Motor neuron (in vitro differentiated cells): Measurements from ENCODE around the gene NDUFA3. TPM values are rescaled to one million over a fixed set of nuclear protein-coding genes. Genes with fewer than 3 reads are reported as not detected.
A peak's percentile ranks its signal among the peaks of the same experiment; 100 is the strongest.

Experiments used
- ATAC-seq, 8 experiments: fragments of 200-7000 bp; cut with Tn5 transposase; replicated peaks in 6 of 8; 2 replicates each; pipeline ENCODE4 v1.8.0; 2021; ENCODE audit warnings: mild to moderate bottlenecking in 8 of 8, moderate library complexity in 8 of 8
- H3K27ac ChIP-seq, 2 donors: fragments of 250-450 bp; sonication (Bioruptor Pico); 2 replicates each; pipeline ENCODE4 v1.9.0; 2021; ENCODE audit warnings: antibody characterized with exemption in 2 of 2, mild to moderate bottlenecking in 2 of 2, moderate library complexity in 1 of 2
- H3K4me1 ChIP-seq, 2 donors: fragments of 250-450 bp; sonication (Bioruptor Pico); replicated peaks in 1 of 2; 2 replicates each; pipeline ENCODE4 v1.6.1; 2021; ENCODE audit warnings: antibody characterized with exemption in 2 of 2, mild to moderate bottlenecking in 2 of 2, moderate library complexity in 1 of 2
- H3K4me3 ChIP-seq, 5 donors: fragments of 250-450 bp; sonication (Bioruptor Pico); 2 replicates each; pipeline ENCODE4 v1.9.0; 2021; ENCODE audit warnings: antibody characterized with exemption in 5 of 5, mild to moderate bottlenecking in 5 of 5, moderate library complexity in 4 of 5
- WGBS, 10 experiments: fragments of 450-650 bp; shearing (Covaris generic); methylation state at CpG; one replicate each; pipeline ENCODE4 v1.0.0; 2022; 5-methylcytosine and 5-hydroxymethylcytosine counted together
- in situ Hi-C, 9 experiments: fragments of 400-800 bp; cut with MboI; loops; one replicate each; pipeline ENCODE4 v1.15.0; 2021; ENCODE audit warnings: low sequenced_read_pairs in 9 of 9, low pct_unique_long_range_greater_than_20kb in 2 of 9; ENCODE audit not compliant: unreplicated experiment in 9 of 9
- total RNA-seq, 8 experiments: library from RNA; unstranded; fragments of 300-600 nt; gene quantifications; 2 replicates each; pipeline versions ENCODE4 v1.2.3 to v1.2.4, GENCODE V29; 2022

The NDUFA3 gene
- total RNA-seq, 8 experiments from 2014 or later: 188 to 271 (median 210) TPM

DNA sequence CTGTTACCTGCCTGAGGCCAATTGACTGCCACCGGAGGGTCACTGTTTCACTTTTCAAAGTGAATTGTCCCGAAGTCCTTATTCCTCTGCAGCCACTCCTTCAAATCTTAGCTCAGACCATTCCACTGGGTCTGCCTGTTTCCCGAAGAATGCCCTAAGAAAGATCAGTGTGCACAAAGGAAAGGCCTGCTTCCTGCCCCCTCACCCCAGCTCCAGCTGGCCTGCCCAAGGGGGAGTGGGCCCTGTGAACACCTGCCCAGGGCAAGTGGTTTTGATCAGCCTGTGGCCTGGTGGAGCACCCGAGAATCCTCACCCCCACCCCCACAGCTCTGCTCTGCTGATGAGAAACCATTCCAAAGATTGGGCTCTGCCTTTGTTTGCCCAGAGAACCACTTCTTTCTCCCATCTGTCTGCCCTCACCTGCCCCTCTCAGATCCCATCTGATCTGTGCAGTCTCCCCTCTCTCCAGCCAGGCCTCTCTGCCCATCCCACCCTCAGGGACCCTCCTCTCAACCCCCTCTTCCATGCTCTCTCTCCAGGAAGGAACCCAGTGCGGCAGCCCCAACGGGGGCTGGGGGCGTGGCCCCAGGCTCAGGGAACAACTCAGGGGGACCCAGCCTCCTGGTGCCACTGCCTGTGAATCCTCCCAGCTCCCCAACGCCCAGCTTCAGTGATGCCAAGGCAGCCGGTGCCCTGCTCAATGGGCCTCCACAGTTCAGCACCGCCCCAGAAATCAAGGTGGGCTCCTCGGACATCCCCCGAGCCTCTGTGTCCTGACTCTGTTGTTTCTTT lies 46.6 kb downstream of the NDUFA3 start:
- Histone ChIP-seq H3K27ac (no peak overlapping the region), H3K4me3 (no peak overlapping the region), H3K4me1 (no peaks in the 10 kb centered on the region)
- ATAC-seq: no peak
- in situ Hi-C loops: no loop called here
- 33 to 100% (median 91%) methylated on average over 1 to 6 of the region's 12 CpGs; no CpG with 5 or more reads in 4 of the 10 experiments for WGBS, 10 experiments

DNA sequence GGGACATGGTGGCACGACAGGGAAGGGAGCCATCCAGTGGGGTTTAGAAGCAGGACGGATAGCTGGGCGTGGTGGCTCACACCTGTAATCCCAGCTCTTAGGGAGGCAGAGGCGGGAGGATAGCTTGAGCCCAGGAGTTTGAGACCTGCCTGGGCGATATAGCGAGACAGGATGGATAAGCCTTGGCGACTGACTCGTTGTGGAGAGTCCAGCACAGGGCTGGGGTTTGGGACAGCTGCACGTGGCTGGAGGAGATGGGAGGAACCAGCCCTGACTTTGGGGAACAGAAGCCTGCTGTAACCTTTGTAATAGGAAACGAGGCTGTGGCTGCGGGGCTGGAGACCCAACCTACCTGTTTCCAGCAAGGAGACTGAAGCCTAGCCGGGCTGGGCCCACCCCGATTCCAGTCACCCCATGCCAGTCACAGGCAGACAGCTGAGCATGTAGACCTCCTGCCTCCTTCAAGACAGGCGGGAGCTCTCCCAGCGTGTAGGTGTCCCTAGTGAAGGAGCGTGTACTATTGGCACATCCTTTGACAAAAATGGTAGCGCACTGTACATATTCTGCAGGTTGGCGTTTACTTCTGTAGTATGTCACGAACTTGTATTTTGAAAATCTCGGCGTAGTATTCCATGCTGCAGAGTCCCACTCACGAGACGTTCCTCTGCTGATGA lies 48.8 kb downstream of the NDUFA3 start:
- in situ Hi-C loops: no loop called here
- 75 to 100% (median 91%) methylated on average over 1 to 15 of the region's 23 CpGs for WGBS, 10 experiments
- Histone ChIP-seq H3K4me3 (no peak overlapping the region), H3K4me1 (no peaks in the 10 kb centered on the region), H3K27ac (no peak overlapping the region)
- no peak for ATAC-seq

DNA sequence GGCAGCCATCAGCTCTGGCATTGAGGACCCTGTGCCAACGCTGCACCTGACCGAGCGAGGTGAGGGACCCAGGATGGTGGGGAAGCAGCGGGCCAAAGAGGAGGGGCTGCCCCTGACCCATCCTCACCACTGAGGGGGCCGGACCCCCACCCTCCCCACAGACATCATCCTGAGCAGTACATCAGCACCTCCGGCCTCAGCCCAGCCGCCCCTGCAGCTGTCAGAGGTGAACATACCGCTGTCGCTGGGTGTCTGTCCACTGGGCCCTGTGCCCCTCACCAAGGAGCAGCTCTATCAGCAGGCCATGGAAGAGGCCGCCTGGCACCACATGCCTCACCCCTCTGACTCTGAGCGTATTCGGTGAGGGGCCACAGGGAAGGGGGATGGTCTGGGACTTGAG lies 49.6 kb downstream of the NDUFA3 start:
- no peak overlapping the region for H3K27ac ChIP-seq

DNA sequence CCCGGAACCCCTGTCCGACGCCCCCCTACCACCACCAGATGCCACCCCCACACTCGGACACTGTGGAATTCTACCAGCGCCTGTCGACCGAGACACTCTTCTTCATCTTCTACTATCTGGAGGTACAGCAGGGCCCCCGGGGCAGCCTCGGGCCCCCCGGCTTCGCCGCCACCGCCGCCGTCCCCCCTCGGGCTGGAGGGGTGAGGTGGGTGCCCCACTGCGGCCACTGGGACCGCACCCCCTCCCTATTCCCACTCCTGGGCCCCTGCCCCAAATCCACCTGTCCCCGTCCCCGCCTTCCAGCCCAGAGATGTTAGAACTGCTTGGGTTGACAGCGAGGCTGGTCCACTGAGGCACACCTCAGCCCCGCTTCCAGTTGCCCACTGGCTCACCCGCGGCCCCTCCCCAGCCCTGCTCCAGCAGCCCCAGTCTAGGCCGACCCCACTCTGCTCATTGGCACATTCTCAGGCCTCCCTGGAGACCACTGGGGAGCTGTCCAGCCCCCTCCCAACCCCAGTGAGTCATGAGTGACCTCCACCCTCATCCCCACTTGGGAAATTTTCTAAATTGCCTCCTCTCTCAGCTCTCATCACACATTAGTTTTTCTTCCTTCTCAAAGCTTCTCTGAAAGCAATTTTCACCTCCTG lies 50.3 kb downstream of the NDUFA3 start:
- in situ Hi-C loops: no loop called here
- H3K27ac ChIP-seq: no peak overlapping the region
- no CpG with 5 or more reads among the region's 25 CpGs for WGBS, 10 experiments
- H3K4me1 ChIP-seq: no peaks in the 10 kb centered on the region
- H3K4me3 ChIP-seq: no peak overlapping the region
- peak in 3 of 8 experiments; percentile 12 to 25 (median 23) for ATAC-seq

More for the DNA sequence above, 49.6 kb downstream of the NDUFA3 start:
- WGBS, 10 experiments: 100% methylated on average over 1 of the region's 12 CpGs; no CpG with 5 or more reads in 9 of the 10 experiments
- Histone ChIP-seq H3K4me1 (no peaks in the 10 kb centered on the region), H3K4me3 (no peak overlapping the region)
- in situ Hi-C loops: no loop called here
- ATAC-seq: peak in 3 of 8 experiments; percentile 4 to 5 (median 4)

DNA sequence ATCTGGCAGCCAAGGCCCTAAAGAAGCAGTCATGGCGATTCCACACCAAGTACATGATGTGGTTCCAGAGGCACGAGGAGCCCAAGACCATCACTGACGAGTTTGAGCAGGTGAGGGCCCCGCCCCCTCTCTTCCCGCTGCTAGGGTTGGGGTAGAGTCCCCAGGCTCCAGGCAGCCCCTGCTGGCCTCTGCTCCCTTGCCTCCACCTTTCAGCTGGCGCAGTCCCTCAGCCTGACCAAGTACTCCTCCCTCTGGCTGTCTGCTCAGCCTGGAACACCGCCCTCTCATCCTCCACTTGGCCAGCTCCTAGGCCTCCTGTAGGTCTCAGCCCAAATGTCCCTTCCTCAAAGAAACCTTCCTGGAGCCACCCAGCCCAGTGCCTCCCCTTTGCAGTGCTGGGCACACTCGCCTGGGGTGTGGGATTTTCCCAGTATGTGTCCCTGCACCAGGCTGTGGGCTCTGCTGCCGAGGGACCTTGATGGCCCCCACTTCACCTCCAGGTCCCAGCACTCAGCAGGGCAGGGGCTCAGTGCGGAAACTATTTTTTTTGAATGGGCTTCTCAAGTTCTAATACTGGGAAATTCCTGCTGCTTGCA lies 51.2 kb downstream of the NDUFA3 start:
- Histone ChIP-seq H3K4me1 (peaks cover 4 to 6% of the 10 kb centered on the region in 2 donors), H3K4me3 (no peak overlapping the region), H3K27ac (no peak overlapping the region)
- in situ Hi-C loops: no loop called here
- peak in 4 of 8 experiments; percentile 10 to 27 (median 10) for ATAC-seq
- 82 to 100% (median 98%) methylated on average over 1 to 4 of the region's 10 CpGs; no CpG with 5 or more reads in 6 of the 10 experiments for WGBS, 10 experiments

DNA sequence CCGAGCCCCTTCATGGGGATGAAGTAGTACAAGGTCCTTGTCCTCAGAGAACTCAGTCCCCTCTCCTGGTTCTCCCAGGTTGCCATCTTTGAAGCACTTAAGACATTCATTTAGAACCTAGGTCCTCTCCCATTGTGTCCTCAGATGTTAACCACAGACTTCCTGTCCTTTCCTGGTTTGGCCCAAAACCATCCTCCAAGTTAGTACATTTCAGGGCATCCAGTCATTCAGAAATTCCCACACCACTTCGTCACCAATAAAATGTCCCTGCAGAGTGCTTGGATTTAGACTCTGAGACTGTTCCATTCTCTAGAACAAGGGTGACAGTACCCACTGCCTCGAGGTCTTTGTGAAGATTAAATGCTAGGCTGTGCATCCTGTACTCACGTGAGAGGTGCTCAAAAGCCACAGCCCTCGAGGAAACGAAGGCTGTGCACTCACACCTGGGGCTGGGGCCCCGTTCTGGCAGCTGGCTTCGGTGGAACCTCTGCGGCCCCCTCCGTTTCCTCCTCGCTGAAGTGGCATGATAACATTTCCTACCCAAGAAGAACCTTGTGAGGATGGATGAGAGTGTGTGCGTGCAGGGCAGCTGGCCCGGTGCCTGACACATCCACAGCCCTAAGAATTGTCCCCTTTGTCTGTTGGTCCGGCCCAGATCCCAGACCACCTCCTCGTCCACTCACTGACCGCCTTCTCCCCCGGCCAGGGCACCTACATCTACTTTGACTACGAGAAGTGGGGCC lies 52.1 kb downstream of the NDUFA3 start:
- H3K27ac ChIP-seq: no peak overlapping the region
- in situ Hi-C loops: no loop called here
- peaks cover 4 to 6% of the 10 kb centered on the region in 2 donors for H3K4me1 ChIP-seq
- ATAC-seq: no peak
- WGBS, 10 experiments: 45 to 100% (median 84%) methylated on average over 1 to 4 of the region's 18 CpGs; no CpG with 5 or more reads in 2 of the 10 experiments
- no peak overlapping the region for H3K4me3 ChIP-seq

DNA sequence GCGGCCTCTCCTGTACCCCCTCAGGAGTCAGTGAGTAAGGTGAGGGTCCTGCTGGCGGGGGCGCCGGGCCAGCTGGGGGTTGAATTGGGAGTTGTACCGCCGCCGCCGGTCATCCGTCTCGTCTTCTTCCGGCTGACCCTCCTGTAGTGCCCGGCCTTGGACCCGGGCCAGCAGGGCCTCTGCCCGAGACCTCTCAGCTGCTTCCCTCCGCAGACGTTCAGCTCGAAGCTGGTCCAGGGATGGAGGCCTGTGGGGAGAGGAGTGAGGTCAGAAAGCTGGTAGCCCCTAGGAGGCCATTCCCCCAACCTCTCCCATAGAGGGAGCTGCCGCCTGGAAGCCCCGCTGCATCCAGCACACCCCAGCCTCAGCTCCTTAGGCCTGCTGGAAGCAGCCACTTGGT lies 53.0 kb downstream of the NDUFA3 start:
- H3K4me1 ChIP-seq: peaks cover 6% of the 10 kb centered on the region in 2 donors
- in situ Hi-C loops: no loop called here
- no peak overlapping the region for H3K27ac ChIP-seq
- 80 to 100% (median 100%) methylated on average over 1 to 3 of the region's 19 CpGs; no CpG with 5 or more reads in 7 of the 10 experiments for WGBS, 10 experiments
- H3K4me3 ChIP-seq: no peak overlapping the region
- ATAC-seq: no peak

DNA sequence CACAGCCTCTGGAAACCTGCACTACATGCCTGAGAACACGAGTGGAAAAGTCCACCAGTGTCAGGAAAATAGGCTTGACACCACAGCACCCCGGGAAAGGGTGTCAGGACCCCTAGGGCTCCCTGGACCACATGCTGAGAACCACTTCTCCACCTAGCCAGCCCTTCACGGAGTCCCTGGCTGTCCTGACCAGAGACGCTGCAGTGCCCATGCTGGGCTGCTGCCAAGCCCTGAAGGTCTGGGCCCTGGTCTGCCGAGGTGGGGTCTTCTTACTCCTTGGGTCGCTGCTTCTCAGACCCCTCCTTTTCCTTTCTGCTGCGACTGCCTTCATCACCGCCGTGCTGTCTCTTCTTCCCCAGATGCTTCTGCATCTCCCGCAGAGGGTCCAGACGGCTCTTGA lies 53.8 kb downstream of the NDUFA3 start:
- no peak for ATAC-seq
- no peak overlapping the region for H3K4me3 ChIP-seq
- no peak overlapping the region for H3K27ac ChIP-seq
- peaks cover 8 to 10% of the 10 kb centered on the region in 2 donors for H3K4me1 ChIP-seq
- in situ Hi-C loops: no loop called here
- WGBS, 10 experiments: 17 to 100% (median 100%) methylated on average over 1 to 4 of the region's 11 CpGs; no CpG with 5 or more reads in 5 of the 10 experiments

DNA sequence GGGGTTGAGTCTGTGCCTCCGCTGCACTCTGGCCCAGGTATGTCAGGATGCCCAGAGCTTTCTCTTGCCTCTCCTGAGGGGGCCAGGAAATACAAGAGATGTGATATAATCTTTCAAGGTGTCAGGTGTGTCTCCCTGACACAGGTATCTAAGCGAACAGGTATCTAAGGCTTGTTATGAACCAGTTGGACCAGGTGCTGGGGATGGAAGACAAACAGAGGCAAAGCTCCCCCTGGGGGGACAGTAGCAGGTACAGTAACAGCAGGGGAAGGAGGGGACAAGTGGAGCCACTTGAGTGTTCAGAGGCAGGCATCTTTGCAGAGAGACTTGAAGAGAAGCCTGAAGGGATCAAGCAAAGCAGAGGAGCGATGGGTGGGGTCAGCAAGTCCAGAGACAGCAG lies 54.3 kb downstream of the NDUFA3 start:
- H3K27ac ChIP-seq: no peak overlapping the region
- no peak for ATAC-seq
- in situ Hi-C loops: no loop called here
- WGBS, 10 experiments: 80 to 100% (median 86%) methylated on average over 1 to 2 of the region's 3 CpGs; no CpG with 5 or more reads in 6 of the 10 experiments
- peaks cover 8 to 13% of the 10 kb centered on the region in 2 donors for H3K4me1 ChIP-seq
- H3K4me3 ChIP-seq: no peak overlapping the region

Other genes starting within 250 kb of the NDUFA3 start
- 10 to 100 TPM in 5 of 8 experiments, 1 to 10 TPM in 3; 2.1 to 26.7 (median 11.6) TPM for gene MYADM, start 235.0 kb upstream of the NDUFA3 start, total RNA-seq
- gene PRKCG, start 220.7 kb upstream of the NDUFA3 start, total RNA-seq: 1 to 10 TPM in 4 of 8 experiments, under 1 TPM in 4; 0.10 to 2.4 (median 0.91) TPM
- gene CACNG7, start 193.6 kb upstream of the NDUFA3 start, total RNA-seq: 10 to 100 TPM in 4 of 8 experiments, 1 to 10 TPM in 1, under 1 TPM in 3; 0.27 to 26.3 (median 12.1) TPM
- gene CACNG8, start 139.9 kb upstream of the NDUFA3 start, total RNA-seq: 1 to 10 TPM in 7 of 8 experiments, under 1 TPM in 1; 0.15 to 6.1 (median 1.6) TPM
- 1 to 10 TPM in 4 of 8 experiments, under 1 TPM in 3, not detected in 1; 0.15 to 2.2 (median 1.0) TPM for gene CACNG6, start 111.2 kb upstream of the NDUFA3 start, total RNA-seq
- gene VSTM1, start 39.0 kb upstream of the NDUFA3 start, total RNA-seq: 1 to 10 TPM in 1 of 8 experiments, not detected in 7; 1.7 TPM
- gene TARM1, start 21.5 kb upstream of the NDUFA3 start, total RNA-seq: not detected
- under 1 TPM; 0.11 to 0.95 (median 0.22) TPM for gene OSCAR, start 2.1 kb upstream of the NDUFA3 start, total RNA-seq
- 10 to 100 TPM; 14.9 to 34.7 (median 20.8) TPM for gene TFPT, start 12.8 kb downstream of the NDUFA3 start, total RNA-seq
- gene PRPF31, start 12.9 kb downstream of the NDUFA3 start, total RNA-seq: 10 to 100 TPM; 29.5 to 78.7 (median 59.3) TPM
- gene CNOT3, start 34.9 kb downstream of the NDUFA3 start, total RNA-seq: 10 to 100 TPM in 4 of 8 experiments, 1 to 10 TPM in 4; 8.4 to 47.1 (median 13.0) TPM
- gene LENG1, start 56.9 kb downstream of the NDUFA3 start, total RNA-seq: 10 to 100 TPM in 6 of 8 experiments, 1 to 10 TPM in 2; 8.2 to 12.5 (median 10.9) TPM
- 1 to 10 TPM in 6 of 8 experiments, under 1 TPM in 2; 0.76 to 2.8 (median 1.5) TPM for gene TMC4, start 70.3 kb downstream of the NDUFA3 start, total RNA-seq
- 10 to 100 TPM; 20.5 to 59.8 (median 30.3) TPM for gene MBOAT7, start 86.7 kb downstream of the NDUFA3 start, total RNA-seq
- gene TSEN34, start 88.5 kb downstream of the NDUFA3 start, total RNA-seq: 10 to 100 TPM; 29.7 to 69.7 (median 43.1) TPM
- 1,000 to 10,000 TPM; 1,240 to 1,920 (median 1,801) TPM for gene RPS9, start 98.0 kb downstream of the NDUFA3 start, total RNA-seq
- gene LILRB3, start 120.2 kb downstream of the NDUFA3 start, total RNA-seq: 1 to 10 TPM in 2 of 8 experiments, under 1 TPM in 6; 0.13 to 1.7 (median 0.43) TPM
- under 1 TPM in 7 of 8 experiments, not detected in 1; 0.05 to 0.56 (median 0.27) TPM for gene LILRA6, start 139.9 kb downstream of the NDUFA3 start, total RNA-seq
- gene LILRB5, start 154.4 kb downstream of the NDUFA3 start, total RNA-seq: under 1 TPM in 6 of 8 experiments, not detected in 2; under 0.01 to 0.81 (median 0.17) TPM
- under 1 TPM in 5 of 8 experiments, not detected in 3; 0.04 to 0.57 (median 0.18) TPM for gene LILRB2, start 178.3 kb downstream of the NDUFA3 start, total RNA-seq
- gene LILRA5, start 210.3 kb downstream of the NDUFA3 start, total RNA-seq: under 1 TPM in 1 of 8 experiments, not detected in 7; 0.28 TPM
- gene LILRA4, start 236.3 kb downstream of the NDUFA3 start, total RNA-seq: under 1 TPM in 2 of 8 experiments, not detected in 6; 0.08 to 0.85 TPM